ENCODE measurements around the gene CLTC. TPM values are rescaled to one million over a fixed set of nuclear protein-coding genes. Genes with fewer than 3 reads are reported as not detected.

The CLTC gene
- total and polyA plus RNA-seq, 10 of the 15 experiments (the other 5 are each of a cell fraction or from before 2014, with no cell fraction given) = 77.5 to 188 (median 129) TPM

DNA sequence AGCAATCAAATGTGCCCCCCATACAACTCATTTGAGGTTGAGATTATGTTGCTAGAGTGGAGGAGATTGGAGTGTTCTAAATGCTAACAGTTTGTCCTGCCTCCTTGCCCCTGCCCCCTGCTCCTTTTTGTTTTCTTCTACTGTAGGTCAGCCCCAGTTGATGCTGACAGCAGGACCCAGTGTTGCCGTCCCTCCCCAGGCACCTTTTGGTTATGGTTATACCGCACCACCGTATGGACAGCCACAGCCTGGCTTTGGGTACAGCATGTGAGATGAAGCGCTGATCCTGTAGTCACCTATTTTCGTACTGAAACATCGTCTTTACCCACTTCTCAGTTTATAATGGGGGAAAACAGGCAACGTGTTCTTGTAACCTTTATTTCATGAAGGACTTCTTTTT, 73.9 kb downstream of the CLTC start:
- peaks cover 28% of the 10 kb centered on the region for H3K79me2 ChIP-seq (ENCODE audit: control insufficient read depth, insufficient read depth, low read length)
- FAIRE-seq (no peak), ATAC-seq (no peak), DNase-seq (ENCODE audit: low read depth, low spot score) (no peak)
- H3K36me3 ChIP-seq (ENCODE audit: control insufficient read depth in 2 of 2, insufficient read depth in 2 of 2, low read length in 1 of 2) = peaks cover 12 to 41% of the 10 kb centered on the region in 2 experiments
- H3K9me3 ChIP-seq (replicated peaks; ENCODE audit: control insufficient read depth, insufficient read depth, low read length) = no peaks in the 10 kb centered on the region
- RAD21 ChIA-PET (ENCODE audit: unreplicated experiment) = no interaction called here
- in situ Hi-C loops (cut with MboI) (no loop called here), intact Hi-C loops (cut with micrococcal nuclease; ENCODE audit: unreplicated experiment) (no loop called here)
- WGBS (ENCODE audit: insufficient coverage, insufficient replicate concordance, low lambda C conversion rate, missing lambda C conversion rate) = 89% methylated on average over 7 of the region's 7 CpGs
- no peak overlapping the region for H2AFZ ChIP-seq (ENCODE audit: control insufficient read depth, low read depth, low read length)
- no peak overlapping the region for H3K4me3 ChIP-seq
- H4K20me1 ChIP-seq (ENCODE audit: control insufficient read depth, insufficient read depth) = no peaks in the 10 kb centered on the region
- no peak overlapping the region for H3K27ac ChIP-seq (ENCODE audit: control insufficient read depth, insufficient read depth)
- TF ChIP-seq HDAC2 (IDR thresholded peaks at IDR 0.05) (no peak), POLR2A (IDR thresholded peaks at IDR 0.05; ENCODE audit: low read depth, low read length) (peak; percentile 34; the same call in 1 of the 2 replicates)
- H3K9ac ChIP-seq (ENCODE audit: control insufficient read depth, insufficient read depth, low read length) = no peak overlapping the region
- BruUV-seq (replicated peaks) = no TSS peak
- no peak overlapping the region for H3K4me2 ChIP-seq (ENCODE audit: control insufficient read depth, insufficient read depth)
- SMC1A ChIA-PET (ENCODE audit: uncharacterized antibody, unreplicated experiment) = no interaction called here
- CTCF ChIA-PET = no interaction called here
- H3K27me3 ChIP-seq (replicated peaks in 1 of 2; ENCODE audit: control insufficient read depth in 2 of 2, insufficient read depth in 2 of 2, low read length in 1 of 2) = no peaks in the 10 kb centered on the region
- POLR2A ChIA-PET = no interaction called here
- peaks cover 10% of the 10 kb centered on the region for H3K4me1 ChIP-seq (ENCODE audit: control insufficient read depth, insufficient read depth, low read length)

- H4K20me1 ChIP-seq (ENCODE audit: control insufficient read depth, insufficient read depth) = no peaks in the 10 kb centered on the region
- intact Hi-C loops (cut with micrococcal nuclease; ENCODE audit: unreplicated experiment) = no loop called here
- BruUV-seq (replicated peaks) = TSS peak; percentile 49
Observed at GRCh38 chr17:59694344-59694743, 74.6 kb downstream of the CLTC start.

More at GRCh38 chr17:59694344-59694743, 74.6 kb downstream of the CLTC start:
- CTCF ChIA-PET = no interaction called here
- Histone ChIP-seq H3K9ac (ENCODE audit: control insufficient read depth, insufficient read depth, low read length) (no peak overlapping the region), H3K4me3 (no peak overlapping the region), H2AFZ (ENCODE audit: control insufficient read depth, low read depth, low read length) (no peak overlapping the region), H3K4me2 (ENCODE audit: control insufficient read depth, insufficient read depth) (no peak overlapping the region), H3K9me3 (replicated peaks; ENCODE audit: control insufficient read depth, insufficient read depth, low read length) (no peaks in the 10 kb centered on the region), H3K27ac (ENCODE audit: control insufficient read depth, insufficient read depth) (no peak overlapping the region), H3K79me2 (ENCODE audit: control insufficient read depth, insufficient read depth, low read length) (peaks cover 35% of the 10 kb centered on the region), H3K36me3 (ENCODE audit: control insufficient read depth in 2 of 2, insufficient read depth in 2 of 2, low read length in 1 of 2) (peaks cover 12 to 48% of the 10 kb centered on the region in 2 experiments), H3K27me3 (replicated peaks in 1 of 2; ENCODE audit: control insufficient read depth in 2 of 2, insufficient read depth in 2 of 2, low read length in 1 of 2) (no peaks in the 10 kb centered on the region), H3K4me1 (ENCODE audit: control insufficient read depth, insufficient read depth, low read length) (peaks cover 10% of the 10 kb centered on the region)
- SMC1A ChIA-PET (ENCODE audit: uncharacterized antibody, unreplicated experiment) = no interaction called here
- no peak for TF ChIP-seq ZNF384 (IDR thresholded peaks at IDR 0.05; ENCODE audit: borderline replicate concordance, low read depth, low read length)
- no peak for TF ChIP-seq EED (IDR thresholded peaks at IDR 0.05; ENCODE audit: low read depth)
- TF ChIP-seq TCF12 (IDR thresholded peaks at IDR 0.05; ENCODE audit: low read depth, low read length) = no peak
- no peak for TF ChIP-seq MYB (IDR thresholded peaks at IDR 0.05; ENCODE audit: borderline replicate concordance, low read depth, low read length)
- TF ChIP-seq TCF3 (IDR thresholded peaks at IDR 0.05; ENCODE audit: borderline replicate concordance, insufficient read depth, low read depth, low read length) = no peak
- no peak for TF ChIP-seq USF1 (IDR thresholded peaks at IDR 0.05; ENCODE audit: borderline replicate concordance, extremely low read length, insufficient read depth, low read depth, low read length)
- TF ChIP-seq CUX1 (IDR thresholded peaks at IDR 0.05; ENCODE audit: insufficient replicate concordance, low read depth, low read length) = no peak
- ATAC-seq (no peak), FAIRE-seq (no peak), DNase-seq (ENCODE audit: low read depth, low spot score) (no peak)
- WGBS (ENCODE audit: insufficient coverage, insufficient replicate concordance, low lambda C conversion rate, missing lambda C conversion rate) = 100% methylated on average over 2 of the region's 2 CpGs
- POLR2A ChIA-PET = no interaction called here
- RAD21 ChIA-PET (ENCODE audit: unreplicated experiment) = no interaction called here
- in situ Hi-C loops (cut with MboI) = no loop called here
